Stimulated activated CD4-positive, alpha-beta T cell treated with anti-CD3 and anti-CD28 coated beads, Interleukin-2, amount 100 ng/mL, for 24 hours (primary cell): Measurements from ENCODE around the gene PPARD.

Experiments used
- DNase-seq, 2 donors: peaks; one replicate each; pipeline ENCODE4 v3.0.0-alpha.2; 2020

PPARD gene

GRCh38 chr6:35474131-35474941 lies 132.0 kb downstream of the PPARD start:
- peak in 1 of 2 donors; percentile 55 for DNase-seq

- DNase-seq, result peak in 1 of 2 donors; percentile 31
These were observed 132.7 kb downstream of the PPARD start for GRCh38 chr6:35474942-35475570.

- no peak for DNase-seq
These were observed 133.2 kb downstream of the PPARD start for GRCh38 chr6:35475573-35475972.

- DNase-seq, result no peak
These were observed 133.6 kb downstream of the PPARD start for GRCh38 chr6:35476004-35476403.

GRCh38 chr6:35477028-35477427 lies 134.7 kb downstream of the PPARD start:
- DNase-seq, result no peak
